Measurements from ENCODE around the gene DISP3.
"Not testable (repeated sequence)": the region's sequence is repeated elsewhere in the genome, so short reads cannot be mapped to it uniquely, and the experiment has no call there.

Gene DISP3

GRCh38 chr1:11559591-11559970 lies 80.6 kb downstream of the DISP3 start:
- DNase-seq, result no peak

DNA sequence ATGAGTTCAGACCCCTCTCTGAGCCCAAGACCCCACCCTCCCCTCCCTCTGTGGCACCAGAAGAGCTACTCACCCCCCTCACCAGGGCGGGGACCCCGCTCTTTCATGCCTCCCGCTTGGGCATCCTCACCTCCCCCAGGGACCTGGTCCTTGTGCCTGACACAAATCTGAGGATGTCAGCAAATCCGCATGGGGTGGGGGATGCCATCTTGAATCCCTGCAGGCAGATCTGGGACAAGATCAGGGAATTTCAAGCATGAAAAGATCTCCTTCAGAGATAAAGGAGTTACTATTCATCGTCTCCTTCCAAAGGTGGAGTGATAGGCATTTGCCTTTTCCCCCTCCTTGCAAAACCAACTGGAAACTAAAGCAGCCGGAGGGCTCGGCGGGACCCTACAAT lies 81.1 kb downstream of the DISP3 start:
- DNase-seq, result no peak

GRCh38 chr1:11561740-11562139 lies 82.8 kb downstream of the DISP3 start:
- no peak for DNase-seq

DNA sequence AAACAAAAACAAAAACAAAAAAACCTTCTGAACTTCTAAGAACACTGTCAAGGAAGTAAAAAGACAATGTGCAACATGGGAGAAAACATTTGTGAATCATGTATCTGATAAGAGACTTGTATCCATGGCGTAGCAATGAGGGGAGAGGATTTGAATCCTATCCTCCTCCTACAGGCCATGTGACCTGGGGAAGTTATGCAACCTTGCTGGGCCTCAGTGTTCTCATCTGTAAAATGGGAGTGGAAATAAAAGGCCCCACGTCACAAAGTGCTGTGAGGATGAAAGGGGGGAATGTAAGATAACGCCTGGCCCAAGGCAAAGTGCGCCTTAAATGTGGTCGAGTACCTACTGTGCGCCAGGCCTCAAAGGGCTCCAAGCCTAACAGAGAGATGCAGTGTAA lies 83.7 kb downstream of the DISP3 start:
- no peak for DNase-seq

GRCh38 chr1:11563560-11564069 lies 84.7 kb downstream of the DISP3 start:
- no peak for DNase-seq

- DNase-seq, result no peak
Measured at GRCh38 chr1:11564237-11564636, 85.3 kb downstream of the DISP3 start.

GRCh38 chr1:11566042-11566850 lies 87.3 kb downstream of the DISP3 start:
- no peak for DNase-seq

- no peak for DNase-seq
Measured at GRCh38 chr1:11567244-11568065, 88.5 kb downstream of the DISP3 start.

DNA sequence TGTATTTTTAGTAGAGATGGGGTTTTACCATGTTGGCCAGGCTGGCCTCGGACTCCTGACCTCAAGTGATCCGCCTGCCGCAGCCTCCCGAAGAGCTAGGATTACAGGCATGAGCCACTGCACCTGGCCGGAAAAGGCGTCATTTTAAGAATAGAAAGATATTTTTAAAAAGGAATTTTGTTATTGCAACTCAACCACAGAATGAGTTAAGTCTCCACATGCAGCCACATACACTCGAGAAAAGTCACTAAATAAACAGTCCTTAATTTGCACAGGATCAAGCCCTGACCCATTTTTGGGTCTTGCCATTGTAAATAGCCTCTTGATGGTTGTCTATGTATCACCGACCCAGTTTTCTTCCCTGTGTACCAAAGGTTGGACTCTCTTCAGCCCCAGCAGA lies 89.7 kb downstream of the DISP3 start:
- no peak for DNase-seq

DNA sequence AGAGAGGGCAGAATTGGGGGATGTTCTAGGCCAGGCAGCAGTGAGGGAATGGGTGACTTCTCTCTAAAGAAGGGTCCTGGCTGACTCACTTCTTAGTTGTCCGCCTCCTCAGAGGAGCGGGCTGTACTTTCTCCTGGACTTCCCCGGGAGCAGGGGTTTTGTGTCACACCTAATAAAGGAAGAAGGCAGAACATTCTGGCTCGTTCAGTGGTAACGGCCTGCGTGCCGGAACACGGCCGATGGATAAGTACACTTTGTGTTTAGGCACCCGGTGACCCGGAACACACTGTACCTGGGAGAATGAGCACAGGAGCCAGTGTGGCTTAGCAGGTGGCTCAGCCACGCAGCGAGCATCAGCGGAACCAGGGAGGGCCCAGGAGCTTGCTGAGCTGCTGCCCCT lies 90.6 kb downstream of the DISP3 start:
- DNase-seq, result no peak

DNA sequence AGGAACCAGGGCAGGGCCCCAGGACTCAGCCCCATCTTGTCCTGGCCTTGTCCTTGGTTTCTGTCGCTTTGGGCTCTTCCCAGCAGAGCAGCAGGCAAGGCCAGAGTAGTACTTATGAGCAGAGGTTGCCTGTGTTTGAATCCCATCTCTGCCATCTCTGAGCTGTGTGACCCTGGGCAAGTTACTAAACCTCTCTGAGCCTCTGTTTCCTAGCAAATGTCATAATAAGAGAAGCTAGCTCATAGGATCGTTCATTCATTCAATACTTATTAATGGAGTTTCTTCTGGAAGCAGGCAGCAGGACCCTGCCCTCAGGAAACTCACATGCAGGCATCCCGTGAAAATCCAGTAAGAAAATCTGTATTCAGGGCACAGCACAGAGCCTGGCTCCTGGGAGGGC lies 91.0 kb downstream of the DISP3 start:
- DNase-seq, result no peak

DNA sequence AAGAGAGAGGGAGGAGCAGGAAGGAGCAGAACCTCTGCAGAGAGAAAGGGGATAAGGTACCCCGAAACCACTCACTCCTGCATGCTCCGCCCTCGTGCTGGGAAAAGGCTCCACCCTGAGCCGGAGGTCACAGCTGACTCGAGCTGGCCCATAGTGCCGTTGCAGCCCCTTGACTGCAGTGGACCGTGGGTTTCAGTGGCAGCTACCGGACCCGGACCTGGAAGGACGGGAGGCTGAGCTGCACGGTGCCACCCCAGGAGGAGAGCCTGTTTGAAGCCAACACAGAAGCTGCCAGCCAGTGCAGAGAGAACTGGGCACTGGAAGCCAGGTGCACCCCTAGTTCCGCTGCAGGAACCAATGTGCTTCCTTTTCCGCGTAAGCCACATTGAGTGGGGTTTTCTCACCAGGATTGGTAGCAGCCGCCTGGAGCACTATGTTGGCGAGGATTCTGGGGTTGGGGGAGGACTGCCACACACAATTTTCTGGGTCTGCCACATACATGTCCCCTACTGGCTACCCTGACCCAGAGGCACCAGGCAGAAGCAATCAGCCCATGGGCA lies 91.9 kb downstream of the DISP3 start:
- no peak for DNase-seq

DNA sequence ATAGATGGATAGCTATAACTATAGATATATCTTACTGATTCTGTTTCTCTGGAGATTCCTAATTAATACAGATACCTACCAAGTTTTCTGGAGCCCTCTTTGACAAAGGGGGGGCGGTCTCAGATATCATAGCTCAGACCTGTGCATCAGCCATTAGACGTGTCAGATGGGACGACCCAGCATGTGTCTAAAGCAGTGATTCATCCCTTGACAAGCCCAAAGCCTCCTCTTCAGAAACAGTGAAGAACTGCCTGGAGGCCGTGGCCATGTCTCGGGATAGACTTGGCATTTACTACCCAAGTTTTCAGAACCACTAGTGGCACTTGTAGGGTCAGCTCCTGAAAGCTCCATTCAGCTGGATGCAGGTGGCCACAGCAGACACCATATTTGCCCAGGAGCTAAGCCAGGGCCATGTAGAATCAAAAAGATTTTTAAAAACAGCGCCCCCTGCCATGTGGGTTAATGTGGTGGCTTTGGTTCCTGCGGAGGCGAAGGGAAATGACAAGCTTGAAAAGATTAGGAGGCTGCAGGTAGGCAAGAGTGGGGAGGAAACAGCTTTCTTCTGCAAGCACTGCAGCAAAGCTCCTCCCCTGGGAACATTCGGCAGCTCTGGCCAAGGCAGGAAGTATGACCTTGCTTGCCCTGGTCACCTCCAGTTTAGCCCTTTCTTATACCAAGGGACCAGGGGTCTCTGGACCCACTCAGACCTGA lies 93.1 kb downstream of the DISP3 start:
- DNase-seq, result no peak

DNA sequence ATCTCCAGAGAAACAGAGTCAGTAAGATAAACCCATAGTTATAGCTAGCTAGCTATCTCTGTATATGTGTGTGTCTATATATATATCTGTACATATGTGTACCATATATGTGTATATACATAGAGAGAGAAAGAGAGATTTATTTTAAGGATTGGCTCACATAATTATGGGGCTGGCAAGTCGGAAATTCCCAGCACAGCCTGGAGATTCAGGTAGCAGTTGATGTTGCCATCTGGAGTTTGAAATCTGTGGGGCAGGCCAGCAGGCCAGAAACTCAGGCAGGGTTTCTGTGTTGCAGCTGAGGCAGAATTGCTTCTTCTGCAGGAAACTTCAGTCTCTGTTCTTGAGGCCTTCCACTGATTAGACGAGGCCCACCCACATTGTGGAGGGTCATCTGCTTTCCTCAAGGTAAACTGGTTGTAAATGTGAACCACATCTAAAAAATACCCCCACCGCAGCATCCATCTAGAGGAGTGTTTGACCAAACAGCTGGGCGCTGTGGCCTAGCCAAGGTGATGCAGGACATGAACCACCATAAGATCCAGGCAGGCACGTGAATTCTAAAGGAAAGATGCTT lies 94.2 kb downstream of the DISP3 start:
- DNase-seq, result no peak

DNA sequence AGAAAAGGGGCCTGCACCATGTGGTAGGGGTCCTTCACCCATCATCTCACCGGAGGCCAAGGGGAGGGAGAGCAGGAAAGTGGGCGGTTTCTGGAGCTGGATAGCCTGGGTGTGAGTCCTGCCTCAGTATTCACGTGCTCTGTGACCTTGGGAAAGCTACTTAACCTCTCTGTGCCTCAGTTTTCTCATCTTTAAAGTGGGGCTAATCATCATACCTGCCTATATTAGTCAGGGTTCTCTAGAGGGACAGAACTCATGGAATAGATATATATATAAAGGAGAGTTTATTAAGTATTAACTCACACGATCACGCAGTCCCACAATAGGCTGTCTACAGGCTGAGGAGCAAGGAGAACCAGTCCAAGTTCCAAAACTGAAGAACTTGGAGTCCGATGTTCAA lies 96.6 kb downstream of the DISP3 start:
- no peak for DNase-seq

- no peak for DNase-seq
Measured at GRCh38 chr1:11576109-11576875, 97.3 kb downstream of the DISP3 start.

- no peak for DNase-seq
Measured at GRCh38 chr1:11578004-11578403, 99.0 kb downstream of the DISP3 start.

DNA sequence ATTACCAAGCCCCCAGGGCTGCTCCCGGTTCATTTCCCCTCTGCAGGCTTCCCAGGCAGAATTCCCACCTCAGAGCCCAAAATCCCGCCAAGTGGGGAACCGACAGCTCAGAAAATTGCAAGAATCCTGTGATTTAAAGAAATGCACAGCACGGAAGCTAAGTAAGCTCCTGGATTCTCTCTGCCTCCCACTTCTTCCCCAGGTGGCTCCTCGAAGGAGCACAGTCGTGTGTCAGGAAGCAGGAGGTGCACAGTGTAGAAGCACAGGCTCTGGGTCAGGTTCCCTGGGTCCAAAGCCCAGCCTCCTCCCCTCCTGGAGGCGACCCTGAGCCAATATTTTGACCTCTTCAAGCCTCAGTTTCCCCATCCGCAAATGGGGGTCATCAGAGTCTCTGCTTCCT lies 100.6 kb downstream of the DISP3 start:
- DNase-seq, result no peak

GRCh38 chr1:11580049-11580448 lies 101.1 kb downstream of the DISP3 start:
- DNase-seq, result not testable (repeated sequence)

GRCh38 chr1:11581445-11581991 lies 102.6 kb downstream of the DISP3 start:
- DNase-seq, result no peak

DNA sequence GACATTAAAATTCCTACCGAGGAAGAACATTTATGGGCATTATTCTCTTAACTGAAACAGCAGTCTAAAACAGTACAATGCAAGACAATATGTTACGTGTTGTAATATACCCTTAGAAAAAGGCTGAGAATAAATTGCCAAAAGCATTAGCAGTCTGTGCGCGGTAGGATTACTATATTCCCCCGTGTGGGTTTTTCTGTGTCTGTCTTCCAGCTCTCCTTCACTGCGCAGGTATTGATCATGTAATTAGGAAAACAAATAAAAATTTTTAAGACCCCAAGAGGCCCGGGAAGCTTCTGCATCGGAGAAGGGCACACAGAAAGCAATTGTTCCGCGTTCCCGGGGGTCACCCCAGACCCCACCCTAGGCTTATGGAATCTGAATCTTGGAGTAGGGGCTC lies 106.4 kb downstream of the DISP3 start:
- no peak for DNase-seq

Data from stimulated activated CD4-positive, alpha-beta T cell treated with anti-CD3 and anti-CD28 coated beads, Interleukin-12 subunit alpha, Interleukin-12 subunit beta, amount 100 ng/mL, for 4 hours (primary cell).